Stimulated activated CD8-positive, alpha-beta memory T cell treated with anti-CD3 and anti-CD28 coated beads, Interleukin-7, amount 100 ng/mL, for 48 hours (primary cell): ENCODE measurements around the gene SYNPR.

Experiments
- DNase-seq, 2 donors: peaks; one replicate each; pipeline ENCODE4 v3.0.0-alpha.2; 2020; ENCODE audit warnings: low read depth in 1 of 2; ENCODE audit errors: extremely low read depth in 1 of 2

The SYNPR gene

GRCh38 chr3:63370094-63370493 lies 92.0 kb downstream of the SYNPR start:
- no peak for DNase-seq

- DNase-seq, result no peak
Observed at GRCh38 chr3:63383040-63383439, 104.9 kb downstream of the SYNPR start.

- no peak for DNase-seq
Observed at GRCh38 chr3:63384382-63384781, 106.3 kb downstream of the SYNPR start.

GRCh38 chr3:63385629-63386028 lies 107.5 kb downstream of the SYNPR start:
- DNase-seq, result no peak

DNA sequence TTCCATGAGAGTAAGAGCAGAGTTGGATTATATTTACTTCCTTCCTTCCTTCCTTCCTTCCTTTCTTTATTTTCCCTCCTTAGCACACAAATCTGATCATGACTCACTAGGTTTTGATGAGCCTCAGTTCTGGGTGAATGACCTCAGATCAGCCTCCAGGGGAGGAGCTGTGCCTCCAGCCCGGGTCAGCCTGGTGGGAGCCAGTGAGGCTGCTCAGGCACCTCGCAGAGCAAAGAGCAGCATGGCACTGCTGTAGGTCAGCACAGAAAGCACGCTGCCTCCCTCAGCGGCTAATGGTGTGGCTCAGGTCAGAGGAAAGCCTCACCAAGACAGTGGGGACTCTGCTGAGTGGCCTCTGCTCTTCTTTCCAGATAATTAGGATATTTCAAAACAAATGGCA lies 108.5 kb downstream of the SYNPR start:
- no peak for DNase-seq

DNA sequence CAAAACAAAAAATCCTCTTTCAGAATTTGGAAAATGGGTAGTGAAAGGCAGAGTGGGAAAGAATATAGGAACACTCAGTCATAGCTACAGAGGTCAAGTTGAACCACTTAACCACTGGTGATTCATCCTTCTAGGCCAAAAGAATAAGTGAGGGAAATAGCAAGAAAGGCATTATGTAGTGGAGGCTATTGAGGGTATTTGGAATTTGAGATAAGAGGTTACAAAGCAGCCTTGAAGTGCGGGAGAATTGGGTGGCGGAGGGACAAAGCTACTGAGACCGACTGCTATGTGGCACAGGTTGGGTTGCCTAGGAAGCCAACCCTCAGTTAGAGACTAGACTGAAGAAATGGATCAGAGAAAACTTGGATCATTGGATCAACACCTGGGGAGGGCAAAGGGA lies 109.5 kb downstream of the SYNPR start:
- no peak for DNase-seq

GRCh38 chr3:63390710-63391230 lies 112.7 kb downstream of the SYNPR start:
- no peak for DNase-seq

- DNase-seq, result no peak
Observed at GRCh38 chr3:63395960-63396359, 117.9 kb downstream of the SYNPR start.

GRCh38 chr3:63400246-63400860 lies 122.2 kb downstream of the SYNPR start:
- no peak for DNase-seq

DNA sequence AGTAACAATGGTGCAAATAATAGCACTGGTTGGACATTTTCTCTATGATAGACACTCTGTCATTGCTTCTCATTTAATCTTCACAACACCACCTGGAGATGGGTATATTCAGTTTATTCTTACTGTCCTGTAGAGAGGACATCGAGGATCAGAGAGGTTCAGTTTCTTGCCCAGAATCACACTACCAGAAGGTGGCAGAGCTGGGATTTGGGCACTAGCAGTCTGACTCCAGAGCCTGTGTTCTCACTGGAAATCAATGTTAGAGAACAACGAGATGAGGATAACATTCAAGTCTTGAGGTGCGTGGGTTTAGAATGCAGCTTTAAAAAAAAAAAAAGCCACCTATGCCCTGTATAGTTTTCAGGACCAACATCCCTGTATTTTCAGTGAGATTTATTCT lies 127.8 kb downstream of the SYNPR start:
- no peak for DNase-seq

GRCh38 chr3:63413523-63413922 lies 135.4 kb downstream of the SYNPR start:
- DNase-seq, result no peak

DNA sequence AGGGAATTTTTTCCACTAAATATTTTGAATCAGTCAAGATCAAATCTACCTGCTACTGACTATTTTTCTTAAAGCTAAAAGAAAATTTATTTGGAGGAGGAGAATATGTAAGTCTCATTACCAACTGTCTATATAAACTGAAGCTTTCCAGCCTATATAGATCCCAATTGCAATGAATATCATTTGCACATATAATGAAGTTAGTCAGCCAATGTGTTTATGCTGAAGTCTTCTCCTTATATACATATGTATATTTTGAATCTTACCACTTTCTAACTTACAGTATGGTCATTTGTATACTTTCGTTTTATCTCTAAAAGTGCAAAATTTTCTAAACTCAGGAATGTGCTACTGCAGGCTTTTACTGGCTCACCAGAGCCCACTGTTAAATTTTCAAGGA lies 136.5 kb downstream of the SYNPR start:
- no peak for DNase-seq

GRCh38 chr3:63429905-63430304 lies 151.8 kb downstream of the SYNPR start:
- no peak for DNase-seq

DNA sequence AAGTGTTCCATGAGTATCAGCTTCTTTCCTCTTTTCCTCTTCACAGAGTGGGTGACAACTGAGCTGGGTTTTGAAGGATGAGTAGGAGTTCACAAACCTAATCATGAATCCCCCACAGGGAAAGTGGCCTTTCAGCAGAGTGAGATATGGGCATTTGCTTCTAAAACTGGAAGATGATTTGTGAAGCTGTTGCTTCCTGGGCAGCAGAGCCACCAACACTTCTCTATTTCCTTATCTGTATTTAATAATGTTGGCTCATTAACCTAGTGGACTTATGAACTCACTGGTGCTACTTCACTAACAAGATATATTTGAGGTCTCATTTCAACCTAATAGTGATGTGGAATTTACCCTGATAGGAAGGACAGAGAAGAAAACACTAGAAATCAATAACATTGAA lies 152.8 kb downstream of the SYNPR start:
- DNase-seq, result no peak

DNA sequence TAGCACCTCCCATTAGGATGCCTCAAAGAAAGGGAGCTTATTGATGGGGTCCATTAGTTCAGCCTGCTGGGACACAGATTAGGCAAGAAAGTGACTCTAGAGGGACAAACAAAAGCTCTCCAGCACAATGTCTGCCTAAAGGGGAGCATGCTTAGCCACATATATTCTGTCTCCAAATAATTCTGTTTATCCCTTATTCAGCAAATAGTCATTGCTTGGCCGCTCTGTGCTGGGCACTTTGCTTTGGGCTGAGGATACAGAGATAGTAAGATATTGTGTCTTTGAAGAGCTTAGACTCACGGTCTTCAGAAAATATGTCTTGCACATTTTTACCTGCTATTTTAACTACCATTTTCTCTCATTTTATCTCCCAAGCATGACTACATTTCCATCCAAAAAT lies 159.8 kb downstream of the SYNPR start:
- DNase-seq, result no peak

- DNase-seq, result no peak
Observed at GRCh38 chr3:63438826-63439371, 160.8 kb downstream of the SYNPR start.

DNA sequence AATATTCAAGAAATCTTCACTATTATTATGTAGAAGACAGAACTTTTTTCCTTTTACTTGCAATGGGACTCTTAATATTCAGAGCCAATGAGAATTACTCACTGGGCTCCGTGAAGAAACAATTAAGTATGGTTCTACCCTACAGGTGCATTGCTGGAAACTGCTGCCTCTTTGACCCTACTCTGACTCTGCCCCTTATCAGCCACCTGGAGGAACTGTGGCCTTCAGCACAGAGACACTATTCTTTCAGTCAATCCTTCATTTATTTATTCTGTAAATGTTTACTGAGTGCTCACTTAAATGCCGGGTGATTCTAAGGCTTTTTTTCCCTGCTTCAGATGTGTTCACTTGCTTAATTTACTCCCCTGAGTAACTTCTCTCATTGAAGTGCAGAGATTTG lies 163.2 kb downstream of the SYNPR start:
- DNase-seq, result no peak

GRCh38 chr3:63442918-63443317 lies 164.8 kb downstream of the SYNPR start:
- DNase-seq, result no peak

DNA sequence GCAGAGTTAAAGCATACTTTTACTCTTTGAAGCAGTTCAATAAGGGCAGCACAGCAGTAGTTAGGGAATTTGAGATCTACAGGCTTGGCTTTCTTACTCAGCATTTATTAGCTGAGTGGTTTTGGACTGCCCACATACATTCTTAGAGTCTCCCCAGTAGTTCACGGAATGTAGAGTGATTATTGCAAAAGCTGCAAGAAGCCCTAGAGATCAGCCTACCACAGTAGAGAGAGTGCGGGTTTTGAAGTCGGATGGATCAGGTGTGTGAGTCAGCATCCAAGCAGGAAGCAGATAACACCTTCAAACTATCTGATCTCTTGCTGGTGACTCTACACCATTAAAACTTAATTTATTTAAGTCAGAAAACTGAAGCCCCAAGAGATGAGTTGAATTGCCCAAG lies 171.9 kb downstream of the SYNPR start:
- no peak for DNase-seq

- no peak for DNase-seq
Observed at GRCh38 chr3:63450634-63451363, 172.7 kb downstream of the SYNPR start.

GRCh38 chr3:63456901-63457300 lies 178.8 kb downstream of the SYNPR start:
- no peak for DNase-seq

DNA sequence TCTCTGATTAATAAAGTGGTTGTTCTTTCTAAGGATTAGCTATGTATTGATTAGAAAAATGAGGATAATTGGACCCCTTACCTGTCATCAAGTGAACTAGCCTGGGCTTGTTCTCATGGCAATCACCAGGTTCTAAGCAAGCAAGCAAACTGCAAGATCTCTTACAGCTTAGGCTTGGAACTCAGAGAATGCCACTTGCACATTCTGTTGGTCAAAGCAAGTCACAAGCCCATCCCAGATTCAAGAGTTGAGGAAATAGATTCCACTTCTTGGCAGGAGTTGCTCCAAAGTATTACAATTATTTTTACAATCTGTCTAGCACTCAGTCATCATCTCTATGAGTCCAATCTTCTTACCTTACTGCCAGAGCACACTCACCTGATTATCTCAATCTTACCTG lies 180.3 kb downstream of the SYNPR start:
- DNase-seq, result no peak
